GM12874 (cell line): ENCODE measurements around the gene KDM4D.

Experiments
- CTCF ChIP-seq: IDR thresholded peaks from 2 replicates; pipeline ENCODE4 v1.5.1; 2011; ENCODE audit warnings: low read depth, mild to moderate bottlenecking, control low read depth, low read length, moderate library complexity; ENCODE audit not compliant: insufficient read depth

The KDM4D gene

GRCh38 chr11:94959179-94959578, 14.3 kb upstream of the KDM4D start:
- TF ChIP-seq CTCF: no peak

- TF ChIP-seq CTCF: no peak
Observed at GRCh38 chr11:94960488-94960887, 13.0 kb upstream of the KDM4D start.

GRCh38 chr11:94961255-94961654, 12.3 kb upstream of the KDM4D start:
- no peak for TF ChIP-seq CTCF

- no peak for TF ChIP-seq CTCF
Observed at GRCh38 chr11:94964934-94965333, 8.6 kb upstream of the KDM4D start.

- peak; percentile 28; the same call in 1 of the 2 replicates for TF ChIP-seq CTCF
Observed at GRCh38 chr11:94968334-94968958, 5.1 kb upstream of the KDM4D start.

GRCh38 chr11:94972700-94973098, 810 bp upstream of the KDM4D start:
- no peak for TF ChIP-seq CTCF

GRCh38 chr11:94974178-94974577, 669 bp downstream of the KDM4D start:
- no peak for TF ChIP-seq CTCF
